ENCODE data around the gene SLBP.

DNA sequence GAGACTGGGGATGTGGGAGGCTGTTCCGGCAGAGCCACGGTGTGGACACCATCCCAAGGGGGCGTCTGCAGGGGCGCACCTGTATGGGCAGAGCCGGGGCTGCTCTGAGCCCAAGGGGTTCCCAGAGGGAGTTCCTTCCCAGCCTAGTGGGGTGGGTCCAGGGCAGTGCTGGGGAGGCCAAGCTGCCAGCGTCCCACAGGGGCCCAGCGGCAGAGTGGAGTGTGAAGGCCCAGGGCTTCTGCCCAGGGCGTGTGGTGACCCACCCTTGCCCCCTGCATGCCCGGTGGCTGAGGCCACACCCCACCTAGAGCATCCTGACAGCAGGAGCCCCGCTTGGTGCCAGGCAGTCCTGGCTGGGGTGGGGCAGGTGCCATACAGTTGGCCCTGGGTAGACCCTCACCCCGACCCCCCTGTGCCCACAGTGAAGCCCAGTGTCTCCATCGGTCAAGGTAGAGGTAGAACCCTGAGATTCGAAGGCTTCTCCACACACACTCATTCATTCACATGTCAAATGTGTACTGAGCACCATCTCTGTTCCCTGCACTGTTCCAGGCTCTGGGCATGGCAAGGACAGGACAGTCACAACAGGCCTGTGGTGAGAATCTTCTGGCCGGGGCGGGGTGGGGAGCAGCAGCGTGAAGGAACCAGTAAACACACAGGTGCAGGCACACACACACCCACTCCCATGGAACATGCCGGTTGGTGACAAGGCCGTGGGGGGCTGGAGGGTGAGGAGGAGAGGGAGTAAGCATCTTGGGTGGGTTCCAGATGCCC, 38.4 kb upstream of the SLBP start:
- TF ChIP-seq EP300 (IDR thresholded peaks at IDR 0.05; ENCODE audit: borderline replicate concordance) (no peak), CEBPB (IDR thresholded peaks at IDR 0.05) (no peak), TCF12 (IDR thresholded peaks at IDR 0.05; ENCODE audit: low read depth) (no peak)

Data from Ishikawa (cell line).